Progenitor cell of endocrine pancreas (in vitro differentiated cells): ENCODE data around the gene SRXN1. TPM values are rescaled to one million over a fixed set of nuclear protein-coding genes. Genes with fewer than 3 reads are reported as not detected.

Experiments used
- DNase-seq: peaks from one replicate; pipeline ENCODE4 v3.0.0; 2021; ENCODE audit warnings: low spot score; ENCODE audit not compliant: unreplicated experiment
- H3K27ac Mint-ChIP-seq: 2 replicates; pipeline ENCODE4 v1.8.0; 2021; ENCODE audit warnings: mild to moderate bottlenecking, moderate library complexity, mixed read lengths
- H3K27me3 Mint-ChIP-seq: 2 replicates; pipeline ENCODE4 v1.8.0; 2021; ENCODE audit warnings: mixed read lengths
- H3K36me3 Mint-ChIP-seq: 2 replicates; pipeline ENCODE4 v1.8.0; 2022; ENCODE audit warnings: mixed read lengths; ENCODE audit not compliant: insufficient read depth
- H3K4me1 Mint-ChIP-seq: 2 replicates; pipeline ENCODE4 v1.8.0; 2021; ENCODE audit warnings: low read depth, mixed read lengths
- H3K4me3 Mint-ChIP-seq: 2 replicates; pipeline ENCODE4 v1.8.0; 2021; ENCODE audit warnings: low read depth, mild to moderate bottlenecking, moderate library complexity, mixed read lengths
- H3K9me3 Mint-ChIP-seq: 2 replicates; pipeline ENCODE4 v1.8.0; 2021; ENCODE audit warnings: low read depth, mixed read lengths
- CTCF ChIP-seq: fragments of 200-600 bp; sonication (generic); IDR thresholded peaks from one replicate; pipeline ENCODE4 v1.5.0; 2021; ENCODE audit warnings: antibody characterized with exemption, mild to moderate bottlenecking; ENCODE audit not compliant: unreplicated experiment
- total RNA-seq: library from RNA; stranded (reverse); gene quantifications from 2 replicates; pipeline ENCODE4 v1.2.1, GENCODE V29; 2021

Gene SRXN1
- total RNA-seq, 1 donor from 2014 or later: 12.0 TPM

GRCh38 chr20:668638-669037, 15.6 kb upstream of the SRXN1 start:
- TF ChIP-seq CTCF: no peak
- no peak overlapping the region for H3K4me3 Mint-ChIP-seq
- no peaks in the 10 kb centered on the region for H3K9me3 Mint-ChIP-seq
- no peaks in the 10 kb centered on the region for H3K36me3 Mint-ChIP-seq
- H3K4me1 Mint-ChIP-seq: no peaks in the 10 kb centered on the region
- DNase-seq: no peak
- peaks cover 54% of the 10 kb centered on the region for H3K27me3 Mint-ChIP-seq
- no peak overlapping the region for H3K27ac Mint-ChIP-seq

- Mint-ChIP-seq H3K9me3 (no peaks in the 10 kb centered on the region), H3K27ac (no peak overlapping the region), H3K36me3 (no peaks in the 10 kb centered on the region), H3K4me3 (no peak overlapping the region), H3K27me3 (peaks cover 52% of the 10 kb centered on the region), H3K4me1 (no peaks in the 10 kb centered on the region)
- no peak for DNase-seq
- no peak for TF ChIP-seq CTCF
These were observed 15.1 kb upstream of the SRXN1 start for GRCh38 chr20:668050-668449.

GRCh38 chr20:667351-668034, 14.5 kb upstream of the SRXN1 start:
- Mint-ChIP-seq H3K9me3 (no peaks in the 10 kb centered on the region), H3K27me3 (peaks cover 52% of the 10 kb centered on the region), H3K4me1 (no peaks in the 10 kb centered on the region), H3K4me3 (no peak overlapping the region), H3K27ac (no peak overlapping the region), H3K36me3 (no peaks in the 10 kb centered on the region)
- TF ChIP-seq CTCF: peak; percentile 79
- DNase-seq: peak; percentile 40

GRCh38 chr20:666877-667276, 13.9 kb upstream of the SRXN1 start:
- TF ChIP-seq CTCF: no peak
- Mint-ChIP-seq H3K9me3 (no peaks in the 10 kb centered on the region), H3K4me1 (no peaks in the 10 kb centered on the region), H3K27ac (no peak overlapping the region), H3K27me3 (peaks cover 47% of the 10 kb centered on the region), H3K4me3 (no peak overlapping the region), H3K36me3 (no peaks in the 10 kb centered on the region)
- DNase-seq: no peak

GRCh38 chr20:665276-665675, 12.3 kb upstream of the SRXN1 start:
- Mint-ChIP-seq H3K36me3 (no peaks in the 10 kb centered on the region), H3K4me3 (no peak overlapping the region), H3K27me3 (peaks cover 54% of the 10 kb centered on the region), H3K4me1 (peaks cover 2% of the 10 kb centered on the region), H3K27ac (no peak overlapping the region), H3K9me3 (no peaks in the 10 kb centered on the region)
- TF ChIP-seq CTCF: no peak
- DNase-seq: no peak
